GM18868 (cell line): ENCODE results near the gene TAF11.
"Not testable (repeated sequence)": the region's sequence is repeated elsewhere in the genome, so short reads cannot be mapped to it uniquely, and the experiment has no call there.

Experiments used
- ATAC-seq: cut with Tn5 transposase; IDR thresholded peaks from one replicate; pipeline ENCODE4 v1.9.1; 2021; ENCODE audit warnings: mild to moderate bottlenecking, moderate library complexity; ENCODE audit not compliant: unreplicated experiment

Gene TAF11

DNA sequence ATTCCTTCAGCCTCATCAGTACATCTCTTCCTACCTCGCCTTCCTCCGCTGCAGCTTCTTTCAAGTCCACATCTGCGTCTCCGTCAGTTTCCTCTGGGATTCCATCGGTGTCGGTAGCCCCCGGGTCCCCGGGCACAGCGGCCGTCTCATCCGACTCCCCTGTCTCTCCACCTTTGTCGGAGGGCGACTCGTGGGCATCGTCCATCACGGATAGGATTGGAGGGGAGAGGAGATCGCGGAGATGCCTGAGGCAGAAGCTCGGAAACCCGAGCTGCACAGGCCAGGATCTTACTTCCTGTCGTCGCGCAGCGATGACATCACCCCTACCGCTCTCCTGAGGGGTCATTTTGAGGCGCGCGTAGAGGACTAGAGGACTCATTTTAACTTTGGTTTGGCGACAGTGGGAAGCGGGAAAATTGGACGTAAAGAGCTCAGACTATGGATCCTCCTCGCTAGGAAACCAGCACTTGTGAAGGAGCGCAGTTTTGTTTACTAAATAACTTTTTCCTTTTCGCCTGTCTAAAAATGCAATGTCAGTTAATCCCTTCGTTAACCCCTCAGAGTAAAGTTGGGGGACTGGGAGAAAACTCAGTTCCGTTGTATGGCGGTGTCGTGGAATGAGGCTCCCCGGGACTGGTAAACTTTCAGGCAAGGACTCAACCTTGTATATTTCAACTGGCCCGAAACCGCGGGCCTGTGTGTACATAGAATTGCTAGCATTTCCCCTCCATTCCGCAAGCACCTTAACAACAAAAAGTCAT is at the start of gene TAF11:
TSS of gene TAF11 (minus strand) at position 290 of the 761 bp plus-strand sequence. CDS start at position 205, 85 bp downstream.
- ATAC-seq: no peak

GRCh38 chr6:34934516-34934915 is 46.7 kb upstream of the TAF11 start:
- ATAC-seq: no peak

DNA sequence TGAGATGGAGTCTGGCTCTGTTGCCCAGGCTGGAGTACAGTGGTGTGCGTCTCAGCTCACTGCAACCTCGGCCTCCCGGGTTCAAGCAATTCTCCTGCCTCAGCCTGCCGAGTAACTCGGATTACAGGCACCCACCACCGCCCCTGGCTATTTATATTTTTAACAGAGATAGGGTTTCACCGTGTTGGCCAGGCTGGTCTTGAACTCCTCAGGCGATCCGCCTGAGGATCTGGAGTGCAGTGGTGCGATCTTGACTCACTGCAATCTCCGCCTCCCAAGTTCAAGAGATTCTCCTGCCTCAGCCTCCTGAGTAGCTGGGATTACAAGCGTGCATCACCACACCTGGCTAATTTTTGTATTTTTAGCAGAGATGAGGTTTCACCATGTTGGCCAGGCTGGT is 44.4 kb upstream of the TAF11 start:
- not testable (repeated sequence) for ATAC-seq

GRCh38 chr6:34930221-34930620 is 42.4 kb upstream of the TAF11 start:
- ATAC-seq: no peak

GRCh38 chr6:34929241-34929978 is 41.6 kb upstream of the TAF11 start:
- no peak for ATAC-seq

GRCh38 chr6:34928695-34929094 is 40.9 kb upstream of the TAF11 start:
- ATAC-seq: no peak

GRCh38 chr6:34928220-34928619 is 40.4 kb upstream of the TAF11 start:
- no peak for ATAC-seq

GRCh38 chr6:34926655-34927054 is 38.8 kb upstream of the TAF11 start:
- no peak for ATAC-seq

DNA sequence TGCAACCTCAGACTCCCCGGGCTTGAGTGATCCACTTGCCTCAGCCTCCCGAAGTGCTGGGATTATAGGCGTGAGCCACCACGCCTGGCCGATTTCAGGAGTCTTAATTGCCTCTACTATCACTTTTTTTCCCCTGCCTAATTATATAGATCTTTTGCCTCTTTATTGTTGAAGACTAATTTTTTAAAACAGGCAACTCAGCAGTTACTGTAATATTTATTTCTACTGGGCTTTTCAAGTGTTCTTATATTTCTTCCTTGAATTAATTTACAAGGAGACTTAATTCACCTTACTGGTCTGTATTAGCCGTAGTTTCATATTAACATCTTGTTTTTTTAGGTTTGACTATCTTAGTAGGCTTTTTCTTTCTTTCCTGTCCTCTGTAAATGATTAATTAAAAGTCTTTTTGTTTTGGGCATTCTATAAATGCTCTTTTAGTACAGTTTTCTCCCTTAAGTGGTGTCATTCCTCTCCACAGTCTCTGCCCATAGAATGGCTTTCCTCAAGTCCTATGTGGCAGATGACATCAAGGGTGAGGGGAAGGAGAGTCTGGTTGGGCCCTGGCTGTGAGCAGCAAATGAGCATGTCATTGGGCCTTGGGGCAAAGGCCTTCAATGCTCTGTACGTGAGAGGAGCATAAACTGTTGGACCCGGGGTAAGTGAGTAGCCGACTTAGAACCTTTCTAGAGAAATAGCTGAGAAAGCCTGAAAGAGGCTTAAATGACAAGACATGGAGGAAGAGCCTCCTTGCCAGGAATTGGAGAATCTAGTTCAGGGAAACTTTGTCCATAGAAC is 37.2 kb upstream of the TAF11 start:
- ATAC-seq: no peak

DNA sequence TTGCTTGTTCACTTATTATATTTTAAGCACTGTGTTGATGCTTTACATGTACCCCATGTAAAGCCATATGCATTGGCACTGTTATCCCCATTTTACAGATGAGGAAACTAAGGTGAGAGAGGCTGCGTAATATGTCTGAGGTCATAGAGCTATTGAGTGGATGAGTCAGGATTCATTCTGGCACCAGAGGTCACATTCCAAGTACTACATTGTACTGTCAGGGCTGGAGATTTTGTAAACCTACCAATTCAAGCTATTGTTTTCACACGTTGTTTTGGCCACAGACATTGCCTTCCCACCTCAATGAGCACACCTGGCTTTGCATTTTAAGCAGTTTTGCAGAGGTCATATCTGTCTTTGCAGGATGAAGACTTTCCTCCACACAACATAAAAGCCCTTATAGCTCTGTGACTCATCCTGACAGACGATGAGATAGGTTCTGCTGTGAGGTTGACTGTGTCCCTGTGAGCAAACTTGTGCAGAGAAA is 34.4 kb upstream of the TAF11 start:
- ATAC-seq: no peak

- no peak for ATAC-seq
Measured at GRCh38 chr6:34920097-34920496, 32.3 kb upstream of the TAF11 start.

GRCh38 chr6:34919651-34920050 is 31.8 kb upstream of the TAF11 start:
- ATAC-seq: no peak

- no peak for ATAC-seq
Measured at GRCh38 chr6:34917626-34918285, 29.9 kb upstream of the TAF11 start.

- ATAC-seq: no peak
Measured at GRCh38 chr6:34916348-34916967, 28.6 kb upstream of the TAF11 start.

GRCh38 chr6:34914358-34914757 is 26.5 kb upstream of the TAF11 start:
- no peak for ATAC-seq

- ATAC-seq: peak; percentile 60
Measured at GRCh38 chr6:34912715-34913464, 25.0 kb upstream of the TAF11 start.

DNA sequence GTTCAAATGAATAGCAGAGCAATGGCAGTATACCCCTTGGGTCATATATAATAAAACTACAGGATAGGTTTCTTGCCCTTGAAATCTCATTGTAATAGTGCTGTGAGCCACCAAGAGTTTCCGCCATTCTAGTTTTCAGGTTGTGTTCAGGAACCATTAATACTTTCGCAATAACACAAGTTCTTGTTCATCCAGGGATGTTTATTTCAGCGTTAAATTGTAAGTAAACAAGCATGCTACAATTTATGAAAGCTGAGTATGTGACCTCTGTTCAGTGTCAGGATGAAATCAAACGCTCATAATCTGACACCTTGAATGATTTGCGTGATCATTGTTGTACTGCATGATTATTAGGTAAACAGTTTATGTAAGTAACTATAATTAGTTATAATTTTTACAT is 24.0 kb upstream of the TAF11 start:
- no peak for ATAC-seq

DNA sequence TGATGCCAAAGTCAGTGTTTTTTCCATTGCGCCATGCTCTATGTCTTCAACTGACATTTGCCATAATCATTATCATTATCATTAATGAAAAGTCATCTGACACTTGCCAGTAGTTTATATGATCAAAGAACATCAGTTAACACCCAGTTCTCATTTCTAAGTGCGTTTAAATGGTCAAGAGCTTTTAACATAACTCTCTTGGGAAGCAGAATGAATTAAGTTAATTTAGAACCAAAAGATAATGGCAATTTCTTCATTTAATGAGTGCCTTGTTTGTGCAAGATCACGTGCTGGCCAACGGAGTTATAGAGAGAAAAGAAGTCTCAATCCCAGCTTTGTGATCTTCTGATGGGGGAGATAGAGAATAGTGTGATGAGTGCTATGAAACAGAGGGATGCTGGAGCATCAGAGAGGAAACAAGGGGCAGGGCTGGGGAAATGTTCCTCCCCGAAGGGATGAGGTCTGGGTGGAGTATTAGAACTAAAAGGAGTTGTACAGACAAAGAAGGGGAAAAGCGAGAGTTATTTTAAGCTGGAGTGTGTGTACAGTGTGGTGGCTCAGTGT is 21.6 kb upstream of the TAF11 start:
- ATAC-seq: no peak

- no peak for ATAC-seq
Measured at GRCh38 chr6:34908194-34908593, 20.4 kb upstream of the TAF11 start.
